A549 treated with DMSO at 1 μM for 4 hours (cell line): ENCODE results near the gene SPHK2. TPM values are rescaled to one million over a fixed set of nuclear protein-coding genes. Genes with fewer than 3 reads are reported as not detected.

Experiments used
- total RNA-seq: library from RNA; stranded (reverse); fragments of 200-300 nt; extraction: Qiagen RNA extraction; gene quantifications from 5 replicates; pipeline ENCODE4 v1.2.3, GENCODE V29; 2022; ENCODE audit warnings: low read depth

The SPHK2 gene, protein sequence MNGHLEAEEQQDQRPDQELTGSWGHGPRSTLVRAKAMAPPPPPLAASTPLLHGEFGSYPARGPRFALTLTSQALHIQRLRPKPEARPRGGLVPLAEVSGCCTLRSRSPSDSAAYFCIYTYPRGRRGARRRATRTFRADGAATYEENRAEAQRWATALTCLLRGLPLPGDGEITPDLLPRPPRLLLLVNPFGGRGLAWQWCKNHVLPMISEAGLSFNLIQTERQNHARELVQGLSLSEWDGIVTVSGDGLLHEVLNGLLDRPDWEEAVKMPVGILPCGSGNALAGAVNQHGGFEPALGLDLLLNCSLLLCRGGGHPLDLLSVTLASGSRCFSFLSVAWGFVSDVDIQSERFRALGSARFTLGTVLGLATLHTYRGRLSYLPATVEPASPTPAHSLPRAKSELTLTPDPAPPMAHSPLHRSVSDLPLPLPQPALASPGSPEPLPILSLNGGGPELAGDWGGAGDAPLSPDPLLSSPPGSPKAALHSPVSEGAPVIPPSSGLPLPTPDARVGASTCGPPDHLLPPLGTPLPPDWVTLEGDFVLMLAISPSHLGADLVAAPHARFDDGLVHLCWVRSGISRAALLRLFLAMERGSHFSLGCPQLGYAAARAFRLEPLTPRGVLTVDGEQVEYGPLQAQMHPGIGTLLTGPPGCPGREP
- total RNA-seq = 11.8 to 18.9 TPM (median 14.1 TPM) in 5 replicates

DNA sequence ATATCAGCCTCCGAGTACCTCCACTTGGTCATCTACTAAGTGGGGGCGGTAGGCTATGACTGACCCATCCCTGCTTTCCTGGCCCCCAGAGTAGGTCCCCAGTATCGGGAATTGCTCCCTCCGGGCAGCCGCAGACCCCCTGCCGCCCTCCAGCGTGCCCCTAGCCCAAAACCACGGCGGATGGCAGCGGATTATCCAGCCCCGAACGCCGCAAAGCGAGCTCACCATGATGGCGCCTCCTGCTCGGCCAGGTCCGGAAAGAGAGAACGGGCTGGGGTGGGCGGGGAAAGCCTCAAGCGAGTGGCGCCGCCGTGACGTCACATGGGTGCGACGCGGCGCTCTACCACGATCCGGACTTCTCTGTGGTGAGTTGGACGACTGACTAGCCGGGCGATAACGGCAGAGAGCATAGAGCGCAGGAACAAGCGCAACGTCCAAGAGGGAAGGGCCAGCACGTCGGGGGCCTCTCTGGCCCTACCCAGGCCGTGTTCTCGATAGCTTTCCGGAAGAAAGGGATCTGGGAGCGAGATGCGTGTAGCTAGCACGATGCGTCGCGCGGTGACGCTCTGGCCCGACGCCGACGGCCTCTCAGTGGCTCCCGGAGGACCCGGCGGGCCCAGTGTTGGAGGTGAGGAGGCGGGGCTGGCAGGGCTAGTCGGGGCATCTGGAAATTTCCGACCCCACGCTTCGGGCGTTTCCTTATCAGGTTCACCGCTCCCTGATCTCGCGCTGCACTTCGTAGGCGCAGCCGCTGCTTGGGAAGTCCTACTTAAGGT, at the start of gene SPHK2, which contains the start of gene RPL18:
SPHK2 (plus strand) TSS at position 591 of the 776 bp plus-strand sequence. CDS start 1,009 bp downstream, outside the sequence.
RPL18 (minus strand) TSS at position 263 of the 776 bp plus-strand sequence; CDS start at position 228, 35 bp downstream.

DNA sequence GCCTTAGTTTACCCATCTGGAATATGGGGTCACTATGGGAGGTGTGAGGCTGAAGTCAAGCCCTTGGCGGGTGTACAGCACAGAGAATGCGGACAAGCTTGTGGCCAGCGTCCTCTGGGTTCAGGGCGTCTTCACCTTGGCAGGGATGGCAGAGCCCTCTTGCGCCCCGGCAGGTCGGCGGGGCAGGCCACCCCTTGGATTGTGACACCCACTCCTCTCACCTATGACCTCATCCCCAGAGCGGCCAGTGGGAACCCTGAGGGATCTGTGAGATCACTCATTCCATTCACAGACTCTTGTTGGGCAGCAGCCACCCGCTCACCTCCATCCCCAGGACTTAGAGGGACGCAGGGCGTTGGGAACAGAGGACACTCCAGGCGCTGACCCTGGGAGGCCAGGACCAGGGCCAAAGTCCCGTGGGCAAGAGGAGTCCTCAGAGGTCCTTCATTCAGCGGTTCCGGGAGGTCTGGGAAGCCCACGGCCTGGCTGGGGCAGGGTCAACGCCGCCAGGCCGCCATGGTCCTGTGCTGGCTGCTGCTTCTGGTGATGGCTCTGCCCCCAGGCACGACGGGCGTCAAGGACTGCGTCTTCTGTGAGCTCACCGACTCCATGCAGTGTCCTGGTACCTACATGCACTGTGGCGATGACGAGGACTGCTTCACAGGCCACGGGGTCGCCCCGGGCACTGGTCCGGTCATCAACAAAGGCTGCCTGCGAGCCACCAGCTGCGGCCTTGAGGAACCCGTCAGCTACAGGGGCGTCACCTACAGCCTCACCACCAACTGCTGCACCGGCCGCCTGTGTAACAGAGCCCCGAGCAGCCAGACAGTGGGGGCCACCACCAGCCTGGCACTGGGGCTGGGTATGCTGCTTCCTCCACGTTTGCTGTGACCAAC, 12.6 kb upstream of the SPHK2 start, which contains the start of gene SPACA4:
SPACA4 (plus strand) TSS at position 280 of the 896 bp plus-strand sequence; CDS start at position 517, 237 bp downstream.

DNA sequence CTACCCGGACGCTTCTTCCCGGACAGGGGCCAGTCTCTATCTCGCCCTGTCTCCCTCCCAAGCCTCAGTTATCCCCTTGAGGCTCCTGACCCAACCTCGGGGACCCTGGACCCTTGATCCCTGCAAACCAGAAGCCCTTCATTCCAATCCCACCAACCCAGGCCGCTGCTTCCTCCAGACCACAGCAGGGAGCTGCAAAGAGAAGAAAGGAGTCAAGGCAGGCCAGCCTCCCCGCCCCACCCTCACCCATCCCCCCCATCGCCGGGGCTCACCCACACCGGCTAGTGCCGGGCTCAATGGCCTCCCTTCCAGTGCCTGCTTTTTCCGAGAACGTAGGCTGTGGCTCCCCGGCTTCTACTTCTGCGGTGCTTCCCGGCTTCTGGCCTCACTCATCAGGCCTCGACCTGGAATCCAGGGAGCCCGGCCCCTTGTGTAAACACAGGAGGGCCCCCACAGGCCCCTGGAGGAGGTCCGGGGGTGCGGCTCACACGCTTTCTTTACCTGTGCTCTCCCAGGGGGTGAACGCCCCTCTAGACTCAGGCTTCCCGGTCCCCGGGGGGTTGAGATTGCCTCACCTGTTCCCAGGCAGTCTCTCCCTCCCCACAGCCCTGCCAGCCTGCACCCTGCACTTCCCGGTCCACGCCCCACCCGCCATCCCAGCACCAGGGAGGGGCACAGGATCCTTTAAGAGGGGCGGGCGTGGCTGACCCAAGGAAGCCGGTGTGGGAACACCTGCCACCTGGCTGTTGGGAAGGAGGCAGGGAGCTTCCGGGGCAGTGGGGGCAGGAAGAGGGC, 4.7 kb upstream of the SPHK2 start, which contains the start of gene FAM83E:
FAM83E (minus strand) TSS at position 641 of the 795 bp plus-strand sequence. CDS start 1,704 bp downstream, outside the sequence.

DNA sequence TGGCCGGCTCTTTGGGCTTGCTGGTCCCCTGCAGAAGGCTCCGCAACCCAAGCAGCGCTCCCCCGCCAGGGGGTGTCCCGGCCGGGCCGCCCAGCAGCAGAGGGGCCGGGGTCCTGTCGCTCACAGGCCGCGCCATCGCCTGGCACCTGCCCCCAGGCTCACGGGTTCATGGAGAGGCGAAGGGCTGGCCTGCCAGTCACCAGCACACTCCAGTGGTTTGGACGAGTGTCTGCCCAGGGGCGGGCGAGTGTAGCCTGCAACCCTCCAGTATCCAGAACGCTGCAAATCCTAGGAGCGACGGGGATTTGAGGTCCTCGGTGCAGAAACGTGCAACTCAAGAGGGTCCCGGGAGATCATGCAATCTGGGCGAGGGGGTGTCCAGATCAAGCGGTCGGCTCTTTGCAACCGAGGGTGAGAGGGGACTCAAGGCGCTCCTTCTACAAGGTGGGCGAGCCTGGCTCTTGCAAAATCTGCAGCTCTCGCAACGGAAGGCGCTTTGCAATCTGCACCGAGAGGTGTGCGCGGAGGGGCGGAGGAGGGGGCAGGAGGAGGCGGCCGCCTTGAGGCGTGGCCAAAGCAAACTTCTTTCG, 17.6 kb downstream of the SPHK2 start, which contains the start of gene DBP:
DBP (minus strand) TSS at position 521 of the 590 bp plus-strand sequence; CDS start at position 136, 385 bp downstream.

DNA sequence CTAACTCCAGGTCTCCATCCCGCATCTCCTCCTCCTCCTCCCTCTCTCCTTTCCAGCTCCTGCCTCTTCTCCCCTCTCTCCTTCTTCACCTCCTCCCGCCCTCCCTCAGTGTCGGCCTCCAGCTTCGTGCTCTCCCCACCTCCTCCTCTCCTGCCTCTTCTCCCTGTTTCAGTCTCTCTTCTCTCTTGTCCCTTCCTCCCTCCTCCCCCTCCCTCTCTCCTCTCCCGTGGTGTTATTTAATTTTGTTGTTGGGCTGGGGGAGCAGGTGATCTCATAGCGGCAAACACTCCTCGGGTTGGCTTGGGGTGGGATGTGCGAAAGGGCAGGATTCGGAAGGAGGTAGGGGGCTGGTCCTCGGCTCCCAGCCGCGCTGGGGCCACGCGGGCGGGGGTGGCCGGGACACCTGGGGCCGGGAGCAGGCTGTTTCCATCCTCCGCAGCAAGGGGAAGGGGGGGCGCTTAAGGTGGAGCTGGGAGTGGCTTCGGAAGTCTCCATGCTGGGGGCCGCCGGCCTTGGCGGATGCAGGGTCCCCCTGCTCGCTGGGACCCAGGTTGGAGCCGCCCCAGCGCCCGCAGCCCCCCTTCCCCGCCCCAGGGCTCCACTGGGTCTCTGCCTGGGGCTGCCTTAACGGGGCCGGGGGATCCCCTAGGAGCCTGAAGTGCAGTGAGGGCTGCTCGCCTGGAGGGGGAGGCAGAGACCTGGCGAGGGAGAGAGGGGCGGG, 26.9 kb downstream of the SPHK2 start, which contains the start of gene CA11:
CA11 (minus strand) TSS at position 187 of the 721 bp plus-strand sequence. CDS start 555 bp downstream, outside the sequence.

DNA sequence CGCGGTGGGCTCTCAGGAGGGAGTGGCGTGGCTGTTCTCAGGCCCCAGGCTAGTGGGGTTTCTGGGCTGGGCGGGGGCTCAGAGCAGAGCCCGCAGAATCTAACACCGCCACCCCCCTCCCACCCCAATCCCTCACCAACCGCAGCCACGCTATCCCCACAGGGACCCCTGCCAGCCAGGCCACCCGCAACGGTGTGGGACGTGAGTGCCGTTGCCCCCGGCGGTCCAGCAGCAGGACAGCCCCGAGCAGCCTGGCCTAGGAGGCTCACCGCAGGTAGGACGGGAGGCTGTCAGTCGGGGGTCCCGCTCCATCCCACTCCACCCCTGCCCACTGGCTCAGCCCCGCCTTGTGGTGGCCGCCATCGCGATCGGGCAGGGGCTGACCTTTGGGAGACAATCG, 53.7 kb downstream of the SPHK2 start, which contains the start of gene NTN5:
NTN5 (minus strand) TSS at position 24 of the 400 bp plus-strand sequence. CDS start 2,031 bp downstream, outside the sequence.

Other genes with a start within 250 kb of the SPHK2 start
- gene KDELR1, start 228.0 kb upstream of the SPHK2 start, total RNA-seq = 366 to 451 TPM (median 417 TPM) in 5 replicates
- 6.3 to 11.7 TPM (median 9.1 TPM) in 5 replicates for gene GRIN2D, start 225.8 kb upstream of the SPHK2 start, total RNA-seq
- 103 to 135 TPM (median 120 TPM) in 5 replicates for gene GRWD1, start 173.5 kb upstream of the SPHK2 start, total RNA-seq
- 1.1 to 2.5 TPM (median 1.5 TPM) in 5 replicates for gene KCNJ14, start 163.9 kb upstream of the SPHK2 start, total RNA-seq
- 52.6 to 56.4 TPM (median 53.6 TPM) in 5 replicates for gene CYTH2, start 150.1 kb upstream of the SPHK2 start, total RNA-seq
- 2.4 to 4.8 TPM (median 3.8 TPM) in 5 replicates for gene LMTK3, start 107.7 kb upstream of the SPHK2 start, total RNA-seq
- gene SULT2B1, start 67.3 kb upstream of the SPHK2 start, total RNA-seq = 14.7 to 18.6 TPM (median 15.6 TPM) in 5 replicates
- 0.11 TPM in 1 of 5 replicates, not detected in the others for gene SPACA4, start 12.8 kb upstream of the SPHK2 start, total RNA-seq
- gene FAM83E, start 4.4 kb upstream of the SPHK2 start, total RNA-seq = 0.14 to 0.40 TPM (median 0.22 TPM) in 4 of 5 replicates, not detected in the other
- gene RPL18, start 328 bp upstream of the SPHK2 start, total RNA-seq = 2,901 to 3,964 TPM (median 3,248 TPM) in 5 replicates
- 1.5 to 2.6 TPM (median 2.2 TPM) in 5 replicates for gene DBP, start 17.9 kb downstream of the SPHK2 start, total RNA-seq
- gene CA11, start 26.7 kb downstream of the SPHK2 start, total RNA-seq = 8.5 to 11.3 TPM (median 9.8 TPM) in 5 replicates
- gene NTN5, start 53.5 kb downstream of the SPHK2 start, total RNA-seq = 0.14 to 0.26 TPM (median 0.17 TPM) in 4 of 5 replicates, not detected in the other
- not detected in 5 replicates for gene FUT2, start 76.5 kb downstream of the SPHK2 start, total RNA-seq
- 0.28 to 0.51 TPM (median 0.48 TPM) in 5 replicates for gene MAMSTR, start 100.2 kb downstream of the SPHK2 start, total RNA-seq
- gene RASIP1, start 121.1 kb downstream of the SPHK2 start, total RNA-seq = 0.19 to 0.53 TPM (median 0.41 TPM) in 5 replicates
- gene IZUMO1, start 127.4 kb downstream of the SPHK2 start, total RNA-seq = not detected in 5 replicates
- 0.06 to 0.09 TPM (median 0.08 TPM) in 5 replicates for gene FUT1, start 133.1 kb downstream of the SPHK2 start, total RNA-seq
- not detected in 5 replicates for gene FGF21, start 136.0 kb downstream of the SPHK2 start, total RNA-seq
- 52.3 to 64.8 TPM (median 56.8 TPM) in 5 replicates for gene BCAT2, start 191.5 kb downstream of the SPHK2 start, total RNA-seq
- gene HSD17B14, start 217.0 kb downstream of the SPHK2 start, total RNA-seq = 12.2 to 15.1 TPM (median 14.1 TPM) in 5 replicates
- 1.7 to 2.7 TPM (median 1.9 TPM) in 5 replicates for gene PLEKHA4, start 249.1 kb downstream of the SPHK2 start, total RNA-seq